ENCODE measurements around the gene NCCRP1.

DNA sequence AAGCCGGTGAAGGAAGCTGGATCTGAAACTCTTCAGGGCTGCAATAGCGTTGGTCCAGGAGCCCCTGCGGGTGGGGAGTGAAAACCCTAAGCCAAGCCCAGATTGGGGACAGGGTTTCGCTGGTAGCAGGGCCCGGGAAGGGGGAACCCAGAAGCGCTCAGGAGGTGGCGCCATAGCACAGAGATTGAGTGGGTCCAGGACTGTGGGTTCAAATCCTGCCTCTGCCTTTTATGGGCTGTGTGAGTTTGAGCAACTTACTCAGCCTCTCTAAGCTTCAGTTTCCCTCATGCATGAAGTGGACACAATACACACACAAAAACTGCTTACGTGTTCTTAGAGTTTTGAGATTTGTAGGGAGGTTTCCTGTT lies 15.6 kb downstream of the NCCRP1 start:
- TF ChIP-seq, protein P1, sequence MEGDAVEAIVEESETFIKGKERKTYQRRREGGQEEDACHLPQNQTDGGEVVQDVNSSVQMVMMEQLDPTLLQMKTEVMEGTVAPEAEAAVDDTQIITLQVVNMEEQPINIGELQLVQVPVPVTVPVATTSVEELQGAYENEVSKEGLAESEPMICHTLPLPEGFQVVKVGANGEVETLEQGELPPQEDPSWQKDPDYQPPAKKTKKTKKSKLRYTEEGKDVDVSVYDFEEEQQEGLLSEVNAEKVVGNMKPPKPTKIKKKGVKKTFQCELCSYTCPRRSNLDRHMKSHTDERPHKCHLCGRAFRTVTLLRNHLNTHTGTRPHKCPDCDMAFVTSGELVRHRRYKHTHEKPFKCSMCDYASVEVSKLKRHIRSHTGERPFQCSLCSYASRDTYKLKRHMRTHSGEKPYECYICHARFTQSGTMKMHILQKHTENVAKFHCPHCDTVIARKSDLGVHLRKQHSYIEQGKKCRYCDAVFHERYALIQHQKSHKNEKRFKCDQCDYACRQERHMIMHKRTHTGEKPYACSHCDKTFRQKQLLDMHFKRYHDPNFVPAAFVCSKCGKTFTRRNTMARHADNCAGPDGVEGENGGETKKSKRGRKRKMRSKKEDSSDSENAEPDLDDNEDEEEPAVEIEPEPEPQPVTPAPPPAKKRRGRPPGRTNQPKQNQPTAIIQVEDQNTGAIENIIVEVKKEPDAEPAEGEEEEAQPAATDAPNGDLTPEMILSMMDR (IDR thresholded peaks at IDR 0.05), result peak; percentile 37
- no peak for TF ChIP-seq ZFX (IDR thresholded peaks at IDR 0.05; ENCODE audit: borderline replicate concordance)

Measured in 22Rv1 (cell line).